NCI-H1048 (cell line): Measurements from ENCODE around the gene CIITA.
"Not testable (repeated sequence)": the region's sequence is repeated elsewhere in the genome, so short reads cannot be mapped to it uniquely, and the experiment has no call there.

ENCODE experiments used
- DNase-seq: peaks from one replicate; lab custom pipeline; 2025; lab: John Stamatoyannopoulos, UW

The CIITA gene

GRCh38 chr16:10918294-10919002 is 41.4 kb downstream of the CIITA start:
- no peak for DNase-seq

- DNase-seq, result no peak
These were observed 42.0 kb downstream of the CIITA start for GRCh38 chr16:10919003-10919351.

GRCh38 chr16:10920726-10921427 is 43.9 kb downstream of the CIITA start:
- no peak for DNase-seq

- DNase-seq, result no peak
These were observed 44.7 kb downstream of the CIITA start for GRCh38 chr16:10921536-10922327.

GRCh38 chr16:10922328-10923145 is 45.5 kb downstream of the CIITA start:
- no peak for DNase-seq

GRCh38 chr16:10923146-10923649 is 46.2 kb downstream of the CIITA start:
- DNase-seq, result no peak

GRCh38 chr16:10923650-10924214 is 46.7 kb downstream of the CIITA start:
- no peak for DNase-seq

- not testable (repeated sequence) for DNase-seq
These were observed 48.3 kb downstream of the CIITA start for GRCh38 chr16:10925285-10925684.

GRCh38 chr16:10926094-10926493 is 49.1 kb downstream of the CIITA start:
- DNase-seq, result no peak

GRCh38 chr16:10926867-10927266 is 49.9 kb downstream of the CIITA start:
- no peak for DNase-seq

GRCh38 chr16:10927497-10928112 is 50.6 kb downstream of the CIITA start:
- no peak for DNase-seq

GRCh38 chr16:10929097-10929496 is 52.1 kb downstream of the CIITA start:
- DNase-seq, result not testable (repeated sequence)

- DNase-seq, result no peak
These were observed 53.1 kb downstream of the CIITA start for GRCh38 chr16:10929853-10930754.

- DNase-seq, result no peak
These were observed 53.7 kb downstream of the CIITA start for GRCh38 chr16:10930755-10931093.

- DNase-seq, result no peak
These were observed 54.1 kb downstream of the CIITA start for GRCh38 chr16:10931134-10931533.

GRCh38 chr16:10931977-10932632 is 55.1 kb downstream of the CIITA start:
- DNase-seq, result no peak

- no peak for DNase-seq
These were observed 56.1 kb downstream of the CIITA start for GRCh38 chr16:10932959-10933710.

- no peak for DNase-seq
These were observed 56.9 kb downstream of the CIITA start for GRCh38 chr16:10933865-10934264.
